K562 (cell line): ENCODE measurements around the gene MRPL22.

Experiments used
- FOXJ3 ChIP-seq: sonication (generic); formaldehyde crosslinking; IDR thresholded peaks from 2 replicates; pipeline ENCODE4 v1.4.0; 2020; ENCODE audit warnings: mild to moderate bottlenecking, missing genetic modification reagents
- HMG20A ChIP-seq: fragments of 450-650 bp; formaldehyde crosslinking; conservative IDR thresholded peaks from 2 replicates; pipeline ENCODE4 v1.4.0; 2020; ENCODE audit warnings: mild to moderate bottlenecking, mixed read lengths
- NCOR1 ChIP-seq: fragments of 450-650 bp; IDR thresholded peaks from 2 replicates; pipeline ENCODE4 v1.6.1; 2016; ENCODE audit warnings: mild to moderate bottlenecking, moderate library complexity
- NONO ChIP-seq, 2 experiments: fragments of 200-400 bp in 1 of 2; fragments of 450-650 bp in 1 of 2; formaldehyde crosslinking in 1 of 2; IDR thresholded peaks; 2 replicates each; pipeline ENCODE4 v1.6.1; 2017; ENCODE audit warnings: low read depth in 2 of 2, mild to moderate bottlenecking in 2 of 2, moderate library complexity in 2 of 2, low read length in 1 of 2
- RAD21 ChIP-seq, 2 experiments: fragments of 250-450 bp in 1 of 2; fragments of 450-650 bp in 1 of 2; sonication (Bioruptor Pico) in 1 of 2; formaldehyde crosslinking in 1 of 2; IDR thresholded peaks in 1 of 2; conservative IDR thresholded peaks in 1 of 2; 2 replicates each; pipeline versions ENCODE4 v1.4.0 to v1.8.0; 2020 to 2022; ENCODE audit warnings: mild to moderate bottlenecking in 2 of 2, moderate library complexity in 1 of 2
- YY1 ChIP-seq, 3 experiments: IDR thresholded peaks; 2 replicates each; pipeline ENCODE4 v1.6.1; 2011; ENCODE audit warnings: low read length in 2 of 3, mild to moderate bottlenecking in 2 of 3, moderate library complexity in 2 of 3, borderline replicate concordance in 1 of 3, control low read depth in 1 of 3, low read depth in 1 of 3; ENCODE audit not compliant: insufficient read depth in 3 of 3, insufficient replicate concordance in 2 of 3, control insufficient read depth in 1 of 3, insufficient read length in 1 of 3; ENCODE audit errors: extremely low read depth in 1 of 3
- ZNF175 ChIP-seq: fragments of 200-800 bp; sonication (Bioruptor generic); IDR thresholded peaks from 2 replicates; pipeline ENCODE4 v1.6.1; 2016; ENCODE audit warnings: low read depth, mild to moderate bottlenecking, missing genetic modification characterization, missing compliant biosample characterization
- ZNF408 ChIP-seq: fragments of 250-450 bp; sonication (Bioruptor Pico); IDR thresholded peaks from 2 replicates; pipeline ENCODE4 v1.4.0; 2020; ENCODE audit warnings: low read depth, mild to moderate bottlenecking, moderate library complexity
- TF ChIP-seq, protein P1 (sequence below), 3 experiments: IDR thresholded peaks in 2 of 3; conservative IDR thresholded peaks in 1 of 3; 2 replicates each; pipeline ENCODE4 v1.5.1; 2011 to 2012; ENCODE audit warnings: low read length in 3 of 3, mild to moderate bottlenecking in 3 of 3, control low read depth in 2 of 3, improper control_type of control experiment in 1 of 3, inconsistent platforms in 1 of 3, low read depth in 1 of 3, mixed read lengths in 1 of 3, moderate library complexity in 1 of 3; ENCODE audit not compliant: insufficient read depth in 2 of 3
- TF ChIP-seq, protein P2 (sequence below): fragments of 450-650 bp; IDR thresholded peaks from 2 replicates; pipeline ENCODE4 v1.6.1; 2016; ENCODE audit warnings: mild to moderate bottlenecking, moderate library complexity

DNA sequence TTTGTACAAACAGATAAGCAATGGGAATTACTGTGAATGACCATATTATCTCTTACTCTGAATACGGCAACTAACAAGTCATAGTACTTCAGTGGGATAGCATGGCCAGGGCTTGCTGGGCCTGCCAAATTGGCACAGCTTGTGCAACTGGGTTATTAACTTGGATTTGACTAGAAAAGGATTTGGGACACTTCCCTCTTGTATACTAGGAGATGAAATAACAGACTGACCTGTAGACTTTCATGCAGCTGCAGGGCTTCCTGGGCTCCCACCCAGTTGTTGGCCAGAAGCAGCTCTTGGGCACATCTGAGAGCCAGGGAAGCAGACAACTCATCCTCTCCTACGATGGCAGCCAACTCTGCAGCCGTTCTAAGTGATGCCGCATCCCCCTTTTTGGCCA is 42.7 kb upstream of the MRPL22 start:
- no peak for TF ChIP-seq ZNF175 (CRISPR knock-in tag)
- TF ChIP-seq NONO (IDR thresholded peaks at IDR 0.05; ENCODE audit: low read depth in 2 of 2, low read length in 1 of 2), result no peak
- TF ChIP-seq, protein P1, sequence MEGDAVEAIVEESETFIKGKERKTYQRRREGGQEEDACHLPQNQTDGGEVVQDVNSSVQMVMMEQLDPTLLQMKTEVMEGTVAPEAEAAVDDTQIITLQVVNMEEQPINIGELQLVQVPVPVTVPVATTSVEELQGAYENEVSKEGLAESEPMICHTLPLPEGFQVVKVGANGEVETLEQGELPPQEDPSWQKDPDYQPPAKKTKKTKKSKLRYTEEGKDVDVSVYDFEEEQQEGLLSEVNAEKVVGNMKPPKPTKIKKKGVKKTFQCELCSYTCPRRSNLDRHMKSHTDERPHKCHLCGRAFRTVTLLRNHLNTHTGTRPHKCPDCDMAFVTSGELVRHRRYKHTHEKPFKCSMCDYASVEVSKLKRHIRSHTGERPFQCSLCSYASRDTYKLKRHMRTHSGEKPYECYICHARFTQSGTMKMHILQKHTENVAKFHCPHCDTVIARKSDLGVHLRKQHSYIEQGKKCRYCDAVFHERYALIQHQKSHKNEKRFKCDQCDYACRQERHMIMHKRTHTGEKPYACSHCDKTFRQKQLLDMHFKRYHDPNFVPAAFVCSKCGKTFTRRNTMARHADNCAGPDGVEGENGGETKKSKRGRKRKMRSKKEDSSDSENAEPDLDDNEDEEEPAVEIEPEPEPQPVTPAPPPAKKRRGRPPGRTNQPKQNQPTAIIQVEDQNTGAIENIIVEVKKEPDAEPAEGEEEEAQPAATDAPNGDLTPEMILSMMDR (IDR thresholded peaks at IDR 0.05 in 2 of 3, conservative IDR thresholded peaks at IDR 0.05 in 1 of 3; ENCODE audit: insufficient read depth in 2 of 3, low read depth in 1 of 3, low read length in 3 of 3), result no peak
- TF ChIP-seq, protein P2, sequence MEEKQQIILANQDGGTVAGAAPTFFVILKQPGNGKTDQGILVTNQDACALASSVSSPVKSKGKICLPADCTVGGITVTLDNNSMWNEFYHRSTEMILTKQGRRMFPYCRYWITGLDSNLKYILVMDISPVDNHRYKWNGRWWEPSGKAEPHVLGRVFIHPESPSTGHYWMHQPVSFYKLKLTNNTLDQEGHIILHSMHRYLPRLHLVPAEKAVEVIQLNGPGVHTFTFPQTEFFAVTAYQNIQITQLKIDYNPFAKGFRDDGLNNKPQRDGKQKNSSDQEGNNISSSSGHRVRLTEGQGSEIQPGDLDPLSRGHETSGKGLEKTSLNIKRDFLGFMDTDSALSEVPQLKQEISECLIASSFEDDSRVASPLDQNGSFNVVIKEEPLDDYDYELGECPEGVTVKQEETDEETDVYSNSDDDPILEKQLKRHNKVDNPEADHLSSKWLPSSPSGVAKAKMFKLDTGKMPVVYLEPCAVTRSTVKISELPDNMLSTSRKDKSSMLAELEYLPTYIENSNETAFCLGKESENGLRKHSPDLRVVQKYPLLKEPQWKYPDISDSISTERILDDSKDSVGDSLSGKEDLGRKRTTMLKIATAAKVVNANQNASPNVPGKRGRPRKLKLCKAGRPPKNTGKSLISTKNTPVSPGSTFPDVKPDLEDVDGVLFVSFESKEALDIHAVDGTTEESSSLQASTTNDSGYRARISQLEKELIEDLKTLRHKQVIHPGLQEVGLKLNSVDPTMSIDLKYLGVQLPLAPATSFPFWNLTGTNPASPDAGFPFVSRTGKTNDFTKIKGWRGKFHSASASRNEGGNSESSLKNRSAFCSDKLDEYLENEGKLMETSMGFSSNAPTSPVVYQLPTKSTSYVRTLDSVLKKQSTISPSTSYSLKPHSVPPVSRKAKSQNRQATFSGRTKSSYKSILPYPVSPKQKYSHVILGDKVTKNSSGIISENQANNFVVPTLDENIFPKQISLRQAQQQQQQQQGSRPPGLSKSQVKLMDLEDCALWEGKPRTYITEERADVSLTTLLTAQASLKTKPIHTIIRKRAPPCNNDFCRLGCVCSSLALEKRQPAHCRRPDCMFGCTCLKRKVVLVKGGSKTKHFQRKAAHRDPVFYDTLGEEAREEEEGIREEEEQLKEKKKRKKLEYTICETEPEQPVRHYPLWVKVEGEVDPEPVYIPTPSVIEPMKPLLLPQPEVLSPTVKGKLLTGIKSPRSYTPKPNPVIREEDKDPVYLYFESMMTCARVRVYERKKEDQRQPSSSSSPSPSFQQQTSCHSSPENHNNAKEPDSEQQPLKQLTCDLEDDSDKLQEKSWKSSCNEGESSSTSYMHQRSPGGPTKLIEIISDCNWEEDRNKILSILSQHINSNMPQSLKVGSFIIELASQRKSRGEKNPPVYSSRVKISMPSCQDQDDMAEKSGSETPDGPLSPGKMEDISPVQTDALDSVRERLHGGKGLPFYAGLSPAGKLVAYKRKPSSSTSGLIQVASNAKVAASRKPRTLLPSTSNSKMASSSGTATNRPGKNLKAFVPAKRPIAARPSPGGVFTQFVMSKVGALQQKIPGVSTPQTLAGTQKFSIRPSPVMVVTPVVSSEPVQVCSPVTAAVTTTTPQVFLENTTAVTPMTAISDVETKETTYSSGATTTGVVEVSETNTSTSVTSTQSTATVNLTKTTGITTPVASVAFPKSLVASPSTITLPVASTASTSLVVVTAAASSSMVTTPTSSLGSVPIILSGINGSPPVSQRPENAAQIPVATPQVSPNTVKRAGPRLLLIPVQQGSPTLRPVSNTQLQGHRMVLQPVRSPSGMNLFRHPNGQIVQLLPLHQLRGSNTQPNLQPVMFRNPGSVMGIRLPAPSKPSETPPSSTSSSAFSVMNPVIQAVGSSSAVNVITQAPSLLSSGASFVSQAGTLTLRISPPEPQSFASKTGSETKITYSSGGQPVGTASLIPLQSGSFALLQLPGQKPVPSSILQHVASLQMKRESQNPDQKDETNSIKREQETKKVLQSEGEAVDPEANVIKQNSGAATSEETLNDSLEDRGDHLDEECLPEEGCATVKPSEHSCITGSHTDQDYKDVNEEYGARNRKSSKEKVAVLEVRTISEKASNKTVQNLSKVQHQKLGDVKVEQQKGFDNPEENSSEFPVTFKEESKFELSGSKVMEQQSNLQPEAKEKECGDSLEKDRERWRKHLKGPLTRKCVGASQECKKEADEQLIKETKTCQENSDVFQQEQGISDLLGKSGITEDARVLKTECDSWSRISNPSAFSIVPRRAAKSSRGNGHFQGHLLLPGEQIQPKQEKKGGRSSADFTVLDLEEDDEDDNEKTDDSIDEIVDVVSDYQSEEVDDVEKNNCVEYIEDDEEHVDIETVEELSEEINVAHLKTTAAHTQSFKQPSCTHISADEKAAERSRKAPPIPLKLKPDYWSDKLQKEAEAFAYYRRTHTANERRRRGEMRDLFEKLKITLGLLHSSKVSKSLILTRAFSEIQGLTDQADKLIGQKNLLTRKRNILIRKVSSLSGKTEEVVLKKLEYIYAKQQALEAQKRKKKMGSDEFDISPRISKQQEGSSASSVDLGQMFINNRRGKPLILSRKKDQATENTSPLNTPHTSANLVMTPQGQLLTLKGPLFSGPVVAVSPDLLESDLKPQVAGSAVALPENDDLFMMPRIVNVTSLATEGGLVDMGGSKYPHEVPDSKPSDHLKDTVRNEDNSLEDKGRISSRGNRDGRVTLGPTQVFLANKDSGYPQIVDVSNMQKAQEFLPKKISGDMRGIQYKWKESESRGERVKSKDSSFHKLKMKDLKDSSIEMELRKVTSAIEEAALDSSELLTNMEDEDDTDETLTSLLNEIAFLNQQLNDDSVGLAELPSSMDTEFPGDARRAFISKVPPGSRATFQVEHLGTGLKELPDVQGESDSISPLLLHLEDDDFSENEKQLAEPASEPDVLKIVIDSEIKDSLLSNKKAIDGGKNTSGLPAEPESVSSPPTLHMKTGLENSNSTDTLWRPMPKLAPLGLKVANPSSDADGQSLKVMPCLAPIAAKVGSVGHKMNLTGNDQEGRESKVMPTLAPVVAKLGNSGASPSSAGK, result no peak
- TF ChIP-seq NCOR1, result no peak
- no peak for TF ChIP-seq FOXJ3 (CRISPR knock-in tag)
- TF ChIP-seq ZNF408 (CRISPR knock-in tag), result no peak
- no peak for TF ChIP-seq HMG20A (CRISPR knock-in tag)
- TF ChIP-seq RAD21 (CRISPR knock-in tag; conservative IDR thresholded peaks at IDR 0.05 in 1 of 2, IDR thresholded peaks at IDR 0.05 in 1 of 2), result no peak
- TF ChIP-seq YY1 (IDR thresholded peaks at IDR 0.05; ENCODE audit: borderline replicate concordance in 1 of 3, control insufficient read depth in 1 of 3, extremely low read depth in 1 of 3, insufficient read depth in 3 of 3, insufficient read length in 1 of 3, insufficient replicate concordance in 2 of 3, low read depth in 1 of 3, low read length in 2 of 3), result no peak
